Naive B cell (primary cell): ENCODE data around the gene BZW1. TPM values are rescaled to one million over a fixed set of nuclear protein-coding genes. Genes with fewer than 3 reads are reported as not detected.

Experiments used
- ATAC-seq, 2 donors: fragments of 150-1000 bp; cut with Tn5 transposase; 2 replicates each; pipeline ENCODE4 v1.10.0; 2021; ENCODE audit warnings: low read depth in 2 of 2, mild to moderate bottlenecking in 2 of 2, moderate library complexity in 2 of 2
- DNase-seq: peaks from one replicate; pipeline ENCODE4 v3.0.0; 2022
- H3K27ac Mint-ChIP-seq, 6 donors: one replicate each; pipeline ENCODE4 v1.8.0; 2020 to 2022; ENCODE audit warnings: mild to moderate bottlenecking in 6 of 6, mixed read lengths in 6 of 6, moderate library complexity in 5 of 6, inconsistent platforms in 2 of 6
- H3K27me3 Mint-ChIP-seq, 3 donors: one replicate each; pipeline ENCODE4 v1.8.0; 2021 to 2022; ENCODE audit warnings: mixed read lengths in 3 of 3, mild to moderate bottlenecking in 1 of 3
- H3K36me3 Mint-ChIP-seq, 2 donors: one replicate each; pipeline ENCODE4 v1.8.0; 2020 to 2022; ENCODE audit warnings: mixed read lengths in 2 of 2, inconsistent platforms in 1 of 2, mild to moderate bottlenecking in 1 of 2
- H3K4me1 Mint-ChIP-seq, 3 donors: one replicate each; pipeline ENCODE4 v1.8.0; 2020 to 2022; ENCODE audit warnings: mixed read lengths in 3 of 3, inconsistent platforms in 1 of 3, mild to moderate bottlenecking in 1 of 3, moderate library complexity in 1 of 3
- H3K4me3 Mint-ChIP-seq, 8 donors: one replicate each; pipeline ENCODE4 v1.8.0; 2020 to 2022; ENCODE audit warnings: mild to moderate bottlenecking in 8 of 8, mixed read lengths in 8 of 8, moderate library complexity in 8 of 8, inconsistent platforms in 2 of 8
- H3K9me3 Mint-ChIP-seq, 7 donors: one replicate each; pipeline ENCODE4 v1.8.0; 2020 to 2022; ENCODE audit warnings: mixed read lengths in 7 of 7, mild to moderate bottlenecking in 5 of 7, inconsistent platforms in 2 of 7, moderate library complexity in 1 of 7
- polyA plus RNA-seq, 6 donors: library from polyadenylated mRNA; unstranded; fragments of 300-500 nt; fragmentation: Illumina TruSeq; gene quantifications; one replicate each; pipeline ENCODE4 v1.2.3, GENCODE V29; 2021; ENCODE audit warnings: low read depth in 6 of 6

Gene BZW1
- polyA plus RNA-seq, 6 donors from 2014 or later, result 165 to 201 (median 179) TPM

GRCh38 chr2:200856806-200857205 lies 45.1 kb downstream of the BZW1 start:
- Mint-ChIP-seq H3K4me1 (peaks cover 27 to 41% (median 37%) of the 10 kb centered on the region in 3 donors), H3K27ac (peak overlapping the region in 3 of 6 donors; percentile 53 to 86 (median 66)), H3K27me3 (no peaks in the 10 kb centered on the region), H3K4me3 (peak overlapping the region in 1 of 8 donors; percentile 59), H3K36me3 (peaks cover 46 to 51% of the 10 kb centered on the region in 2 donors), H3K9me3 (no peaks in the 10 kb centered on the region)
- no peak for ATAC-seq
- DNase-seq, result no peak

GRCh38 chr2:200860092-200860795 lies 48.5 kb downstream of the BZW1 start:
- no peak for DNase-seq
- peak overlapping the region in 5 of 6 donors; percentile 47 to 93 (median 74) for H3K27ac Mint-ChIP-seq
- ATAC-seq, result no peak
- H3K4me1 Mint-ChIP-seq, result peaks cover 42 to 56% (median 55%) of the 10 kb centered on the region in 3 donors
- H3K27me3 Mint-ChIP-seq, result no peaks in the 10 kb centered on the region
- H3K36me3 Mint-ChIP-seq, result peaks cover 49 to 55% of the 10 kb centered on the region in 2 donors
- H3K4me3 Mint-ChIP-seq, result peak overlapping the region; percentile 64 to 100 (median 84)
- H3K9me3 Mint-ChIP-seq, result peaks cover 0 to 3% (median 0%) of the 10 kb centered on the region in 7 donors

- Mint-ChIP-seq H3K4me1 (peaks cover 42 to 56% (median 54%) of the 10 kb centered on the region in 3 donors), H3K9me3 (peaks cover 0 to 3% (median 0%) of the 10 kb centered on the region in 7 donors), H3K36me3 (peaks cover 44 to 55% of the 10 kb centered on the region in 2 donors), H3K27me3 (no peaks in the 10 kb centered on the region), H3K27ac (peak overlapping the region; percentile 47 to 100 (median 86)), H3K4me3 (peak overlapping the region; percentile 84 to 100 (median 96))
- ATAC-seq (no peak), DNase-seq (no peak)
These were observed 50.0 kb downstream of the BZW1 start for GRCh38 chr2:200861617-200862155.

- Mint-ChIP-seq H3K36me3 (peaks cover 38 to 50% of the 10 kb centered on the region in 2 donors), H3K9me3 (peaks cover 0 to 3% (median 0%) of the 10 kb centered on the region in 7 donors), H3K27me3 (no peaks in the 10 kb centered on the region), H3K4me1 (peaks cover 42 to 58% (median 53%) of the 10 kb centered on the region in 3 donors), H3K27ac (peak overlapping the region; percentile 99 to 100 (median 100)), H3K4me3 (peak overlapping the region; percentile 84 to 100 (median 96))
- ATAC-seq (peak; percentile 6 to 18), DNase-seq (peak; percentile 55)
These were observed 50.9 kb downstream of the BZW1 start for GRCh38 chr2:200862532-200863000.

GRCh38 chr2:200863782-200864175 lies 52.1 kb downstream of the BZW1 start:
- Mint-ChIP-seq H3K27me3 (no peaks in the 10 kb centered on the region), H3K4me3 (peak overlapping the region; percentile 84 to 100 (median 96)), H3K36me3 (peaks cover 27 to 38% of the 10 kb centered on the region in 2 donors), H3K27ac (peak overlapping the region; percentile 99 to 100 (median 100)), H3K4me1 (peaks cover 32 to 51% (median 41%) of the 10 kb centered on the region in 3 donors), H3K9me3 (peaks cover 0 to 3% (median 0%) of the 10 kb centered on the region in 7 donors)
- DNase-seq (no peak), ATAC-seq (peak; percentile 13 to 16)

- H3K4me3 Mint-ChIP-seq, result peak within 1 kb of the TSS; percentile 84 to 100 (median 96)
- H3K27ac Mint-ChIP-seq, result peak within 1 kb of the TSS; percentile 99 to 100 (median 100)
- no peaks in the 10 kb centered on the region for H3K27me3 Mint-ChIP-seq
- peaks cover 23 to 36% of the 10 kb centered on the region in 2 donors for H3K36me3 Mint-ChIP-seq
- DNase-seq (peak; percentile 93), ATAC-seq (peak; percentile 77 to 78)
- peaks cover 31 to 45% (median 37%) of the 10 kb centered on the region in 3 donors for H3K4me1 Mint-ChIP-seq
- H3K9me3 Mint-ChIP-seq, result peaks cover 0 to 3% (median 0%) of the 10 kb centered on the region in 7 donors
These were observed 52.7 kb downstream of the BZW1 start, which contains the start of gene CLK1 for GRCh38 chr2:200864176-200865034. TSS of gene CLK1 (minus strand) at chr2:200864658. CDS start at chr2:200861862, 2,796 bp downstream.

GRCh38 chr2:200869014-200869413 lies 57.3 kb downstream of the BZW1 start:
- Mint-ChIP-seq H3K27ac (no peak overlapping the region), H3K4me3 (peak overlapping the region in 1 of 8 donors; percentile 34), H3K36me3 (peaks cover 1 to 3% of the 10 kb centered on the region in 2 donors), H3K9me3 (peaks cover 0 to under 1% (median 0%) of the 10 kb centered on the region in 7 donors), H3K27me3 (no peaks in the 10 kb centered on the region), H3K4me1 (peaks cover 8 to 15% (median 9%) of the 10 kb centered on the region in 3 donors)
- no peak for DNase-seq
- no peak for ATAC-seq

- H3K27ac Mint-ChIP-seq, result no peak overlapping the region
- no peaks in the 10 kb centered on the region for H3K27me3 Mint-ChIP-seq
- no peak overlapping the region for H3K4me3 Mint-ChIP-seq
These were observed 59.4 kb downstream of the BZW1 start for GRCh38 chr2:200871151-200871550.

GRCh38 chr2:200873560-200873959 lies 61.9 kb downstream of the BZW1 start:
- DNase-seq, result no peak
- ATAC-seq, result no peak
- no peaks in the 10 kb centered on the region for H3K27me3 Mint-ChIP-seq
- no peak overlapping the region for H3K4me3 Mint-ChIP-seq
- H3K4me1 Mint-ChIP-seq, result peaks cover 0 to 2% (median 0%) of the 10 kb centered on the region in 3 donors
- H3K36me3 Mint-ChIP-seq, result no peaks in the 10 kb centered on the region
- no peaks in the 10 kb centered on the region for H3K9me3 Mint-ChIP-seq
- H3K27ac Mint-ChIP-seq, result no peak overlapping the region

More at GRCh38 chr2:200871151-200871550, 59.4 kb downstream of the BZW1 start:
- Mint-ChIP-seq H3K4me1 (peaks cover 0 to 7% (median 0%) of the 10 kb centered on the region in 3 donors), H3K36me3 (no peaks in the 10 kb centered on the region), H3K9me3 (no peaks in the 10 kb centered on the region)
- DNase-seq (no peak), ATAC-seq (no peak)

Other genes starting within 250 kb of the BZW1 start
- gene AOX1, start 225.9 kb upstream of the BZW1 start, polyA plus RNA-seq, result under 1 TPM in 1 of 6 donors, not detected in 5; 0.45 TPM
- 100 to 1,000 TPM in 1 of 6 donors, 10 to 100 TPM in 5; 44.0 to 107 (median 55.5) TPM for gene CLK1, start 52.7 kb downstream of the BZW1 start, polyA plus RNA-seq
- gene PPIL3, start 77.2 kb downstream of the BZW1 start, polyA plus RNA-seq, result 10 to 100 TPM; 25.3 to 47.1 (median 33.7) TPM
- 10 to 100 TPM; 12.2 to 22.0 (median 14.9) TPM for gene NIF3L1, start 77.5 kb downstream of the BZW1 start, polyA plus RNA-seq
- gene ORC2, start 151.8 kb downstream of the BZW1 start, polyA plus RNA-seq, result 10 to 100 TPM in 3 of 6 donors, 1 to 10 TPM in 3; 4.3 to 11.8 (median 9.5) TPM